Lower leg skin (tissue), 3 donors: ENCODE results near the gene SLC51B.

Experiments
- CTCF ChIP-seq, 3 donors: fragments of 450-650 bp; IDR thresholded peaks; one replicate each; pipeline ENCODE4 v1.5.1; 2016; ENCODE audit warnings: antibody characterized with exemption in 3 of 3, mild to moderate bottlenecking in 3 of 3, moderate library complexity in 2 of 3
- POLR2A ChIP-seq, 2 donors: fragments of 450-650 bp; IDR thresholded peaks; one replicate each; pipeline ENCODE4 v1.6.1; 2016 to 2017; ENCODE audit warnings: antibody characterized with exemption in 2 of 2, mild to moderate bottlenecking in 1 of 2, moderate library complexity in 1 of 2

GRCh38 chr15:65079580-65079979, 34.4 kb downstream of the SLC51B start:
- TF ChIP-seq CTCF (IDR thresholded peaks at IDR 0.05): no peak
- no peak for TF ChIP-seq POLR2A (IDR thresholded peaks at IDR 0.05)
